Breast epithelium (tissue), 3 donors: ENCODE results near the gene HOXB7.

Experiments used
- POLR2A ChIP-seq: fragments of 450-650 bp; IDR thresholded peaks from one replicate; pipeline ENCODE4 v1.6.1; 2016; ENCODE audit warnings: antibody characterized with exemption, mild to moderate bottlenecking, moderate library complexity
- POLR2AphosphoS5 ChIP-seq, 3 donors: sonication (generic); formaldehyde crosslinking; IDR thresholded peaks; one replicate each; pipeline ENCODE4 v1.6.1; 2017; ENCODE audit warnings: antibody characterized with exemption in 3 of 3
- TF ChIP-seq, protein P1 (sequence below), 3 donors: fragments of 450-650 bp; IDR thresholded peaks; one replicate each; pipeline ENCODE4 v1.5.1; 2016 to 2017; ENCODE audit warnings: antibody characterized with exemption in 3 of 3, mild to moderate bottlenecking in 3 of 3, moderate library complexity in 3 of 3

DNA sequence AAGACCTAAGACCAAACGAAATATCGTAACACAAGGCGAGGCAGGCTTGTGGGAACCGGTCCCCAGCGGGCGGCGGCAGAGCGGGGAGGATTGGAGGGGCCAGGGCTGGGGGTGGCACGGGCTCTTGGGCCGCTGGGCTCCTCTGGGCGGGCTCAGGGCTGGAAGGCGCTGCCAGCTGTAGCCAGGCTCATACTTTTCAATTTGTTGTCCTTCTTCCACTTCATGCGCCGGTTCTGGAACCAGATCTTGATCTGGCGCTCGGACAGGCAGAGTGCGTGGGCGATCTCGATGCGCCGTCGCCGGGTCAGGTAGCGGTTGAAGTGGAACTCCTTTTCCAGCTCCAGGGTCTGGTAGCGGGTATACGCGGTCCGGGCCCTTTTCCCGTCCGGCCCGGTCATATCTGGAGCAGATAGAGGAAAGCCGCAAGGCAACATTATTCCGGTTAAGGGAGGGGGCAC, 18.7 kb downstream of the HOXB7 start:
- TF ChIP-seq, protein P1, sequence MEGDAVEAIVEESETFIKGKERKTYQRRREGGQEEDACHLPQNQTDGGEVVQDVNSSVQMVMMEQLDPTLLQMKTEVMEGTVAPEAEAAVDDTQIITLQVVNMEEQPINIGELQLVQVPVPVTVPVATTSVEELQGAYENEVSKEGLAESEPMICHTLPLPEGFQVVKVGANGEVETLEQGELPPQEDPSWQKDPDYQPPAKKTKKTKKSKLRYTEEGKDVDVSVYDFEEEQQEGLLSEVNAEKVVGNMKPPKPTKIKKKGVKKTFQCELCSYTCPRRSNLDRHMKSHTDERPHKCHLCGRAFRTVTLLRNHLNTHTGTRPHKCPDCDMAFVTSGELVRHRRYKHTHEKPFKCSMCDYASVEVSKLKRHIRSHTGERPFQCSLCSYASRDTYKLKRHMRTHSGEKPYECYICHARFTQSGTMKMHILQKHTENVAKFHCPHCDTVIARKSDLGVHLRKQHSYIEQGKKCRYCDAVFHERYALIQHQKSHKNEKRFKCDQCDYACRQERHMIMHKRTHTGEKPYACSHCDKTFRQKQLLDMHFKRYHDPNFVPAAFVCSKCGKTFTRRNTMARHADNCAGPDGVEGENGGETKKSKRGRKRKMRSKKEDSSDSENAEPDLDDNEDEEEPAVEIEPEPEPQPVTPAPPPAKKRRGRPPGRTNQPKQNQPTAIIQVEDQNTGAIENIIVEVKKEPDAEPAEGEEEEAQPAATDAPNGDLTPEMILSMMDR (IDR thresholded peaks at IDR 0.05), result no peak
- TF ChIP-seq POLR2AphosphoS5 (IDR thresholded peaks at IDR 0.05) (no peak), POLR2A (no peak)
